ENCODE measurements around the gene WWOX.

WWOX gene

GRCh38 chr16:78592111-78592510, 492.7 kb downstream of the WWOX start:
- H3K4me3 ChIP-seq (ENCODE audit: low read length): no peak overlapping the region
- no peak for DNase-seq (ENCODE audit: low read depth)
- TF ChIP-seq CTCF (IDR thresholded peaks at IDR 0.05; ENCODE audit: insufficient read depth, low read depth, low read length, missing control alignments): no peak

GRCh38 chr16:78593352-78593751, 493.9 kb downstream of the WWOX start:
- H3K4me3 ChIP-seq (ENCODE audit: low read length): no peak overlapping the region
- DNase-seq (ENCODE audit: low read depth): no peak
- TF ChIP-seq CTCF (IDR thresholded peaks at IDR 0.05; ENCODE audit: insufficient read depth, low read depth, low read length, missing control alignments): no peak

- H3K4me3 ChIP-seq (ENCODE audit: low read length): no peak overlapping the region
- no peak for TF ChIP-seq CTCF (IDR thresholded peaks at IDR 0.05; ENCODE audit: insufficient read depth, low read depth, low read length, missing control alignments)
- no peak for DNase-seq (ENCODE audit: low read depth)
Measured at GRCh38 chr16:78594191-78594590, 494.7 kb downstream of the WWOX start.

GRCh38 chr16:78596348-78596995, 497.0 kb downstream of the WWOX start:
- no peak for TF ChIP-seq CTCF (IDR thresholded peaks at IDR 0.05; ENCODE audit: insufficient read depth, low read depth, low read length, missing control alignments)
- no peak for DNase-seq (ENCODE audit: low read depth)
- H3K4me3 ChIP-seq (ENCODE audit: low read length): no peak overlapping the region

GRCh38 chr16:78596996-78597422, 497.6 kb downstream of the WWOX start:
- no peak overlapping the region for H3K4me3 ChIP-seq (ENCODE audit: low read length)
- no peak for DNase-seq (ENCODE audit: low read depth)
- TF ChIP-seq CTCF (IDR thresholded peaks at IDR 0.05; ENCODE audit: insufficient read depth, low read depth, low read length, missing control alignments): no peak

- DNase-seq (ENCODE audit: low read depth): no peak
- no peak overlapping the region for H3K4me3 ChIP-seq (ENCODE audit: low read length)
- no peak for TF ChIP-seq CTCF (IDR thresholded peaks at IDR 0.05; ENCODE audit: insufficient read depth, low read depth, low read length, missing control alignments)
Measured at GRCh38 chr16:78597809-78598570, 498.5 kb downstream of the WWOX start.

Measured in epithelial cell of esophagus (primary cell).